SHP77 treated with DMSO at 0.1 percent for 48 hours (cell line): ENCODE results near the gene MAP3K2.
"Not testable (repeated sequence)": the region's sequence is repeated elsewhere in the genome, so short reads cannot be mapped to it uniquely, and the experiment has no call there.

Experiments used
- DNase-seq: peaks from one replicate; lab custom pipeline; 2025; lab: John Stamatoyannopoulos, UW

MAP3K2 gene

DNA sequence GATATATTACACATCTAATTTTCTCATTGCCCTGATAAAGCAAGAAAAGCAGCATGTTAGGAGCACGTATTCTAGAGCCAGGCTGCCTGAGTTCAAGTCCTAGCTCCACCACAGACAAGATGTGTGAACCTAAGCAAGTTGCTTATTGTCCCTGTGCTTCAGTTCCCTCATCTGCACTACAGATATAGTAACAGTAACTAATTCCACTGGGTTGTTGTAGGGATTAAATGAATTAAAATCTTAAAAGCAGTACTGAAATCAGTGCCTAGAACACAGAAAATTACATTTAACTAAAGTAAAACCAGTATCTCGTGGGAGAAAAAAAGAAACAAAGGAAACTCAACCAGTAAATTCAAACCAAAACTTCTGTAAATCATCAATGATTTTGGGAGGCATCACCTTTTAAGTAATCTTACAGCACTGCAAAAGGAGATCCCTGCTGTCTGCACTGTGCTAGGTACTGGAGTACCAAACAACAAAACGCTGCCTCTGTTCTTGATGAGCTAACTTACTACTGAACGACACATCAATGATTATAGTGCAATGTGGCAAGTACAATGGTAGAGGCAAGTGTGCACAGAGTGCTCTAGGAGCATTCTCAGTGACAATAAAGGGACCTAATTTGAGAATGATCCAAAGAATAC, 7.9 kb downstream of the MAP3K2 start:
- DNase-seq = no peak

DNA sequence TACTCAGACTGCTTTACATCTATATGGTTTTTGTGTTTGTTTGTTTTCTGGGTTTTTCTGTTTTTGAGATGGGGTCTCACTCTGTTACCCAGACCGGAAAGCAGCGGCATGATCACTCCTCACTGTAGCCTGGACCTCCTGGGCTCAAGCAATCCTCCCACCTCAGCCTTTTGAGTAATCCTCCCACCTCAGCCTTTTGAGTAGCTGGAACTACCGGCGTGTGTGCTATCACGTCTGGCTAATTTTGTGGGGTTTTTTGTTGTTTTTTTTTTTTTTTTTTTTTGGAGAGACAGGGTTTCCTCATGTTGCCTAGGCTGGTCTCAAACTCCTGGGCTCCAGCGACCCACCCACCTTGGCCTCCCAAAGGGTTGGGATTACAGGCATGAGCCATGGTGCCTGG, 9.1 kb downstream of the MAP3K2 start:
- DNase-seq = no peak

DNA sequence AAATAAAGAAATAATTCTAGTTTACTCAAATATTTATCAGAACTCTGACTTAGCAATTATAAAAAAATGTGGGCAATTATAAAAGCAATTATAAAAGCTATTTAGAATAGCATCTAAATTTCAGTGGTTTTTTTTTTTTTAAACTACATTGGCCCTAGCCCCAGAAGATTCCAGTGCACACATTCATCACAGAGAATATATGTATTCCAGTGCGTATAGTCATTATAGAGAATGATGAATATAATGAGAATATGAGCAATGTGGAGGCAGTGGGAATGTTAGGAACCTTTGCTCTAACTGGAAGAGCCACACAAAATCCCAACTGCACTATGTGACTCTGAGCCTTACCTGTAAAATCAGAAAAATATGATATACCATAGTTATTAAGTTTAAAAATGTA, 10.5 kb downstream of the MAP3K2 start:
- DNase-seq = no peak

DNA sequence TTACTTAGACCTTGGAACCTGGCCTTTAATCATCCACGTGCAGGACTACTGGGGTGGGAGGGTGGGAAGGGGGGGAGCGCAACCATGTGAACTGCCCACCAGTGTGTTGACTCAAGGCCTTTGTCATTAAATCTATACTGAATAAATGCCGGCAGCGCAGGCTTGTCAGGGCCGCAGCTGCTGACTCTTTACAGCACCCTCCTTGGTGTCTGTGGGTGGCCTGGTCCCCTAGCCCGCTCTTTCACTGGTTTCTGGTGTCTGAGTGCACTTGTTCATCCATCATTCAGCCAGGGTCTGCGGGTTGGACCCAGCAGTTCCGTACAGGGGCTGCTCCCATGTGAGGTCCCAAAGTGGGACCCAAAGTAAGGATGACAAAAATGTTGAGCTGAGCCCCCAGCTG, 11.5 kb downstream of the MAP3K2 start:
- no peak for DNase-seq

- no peak for DNase-seq
Observed at GRCh38 chr2:127373362-127374083, 14.3 kb downstream of the MAP3K2 start.

DNA sequence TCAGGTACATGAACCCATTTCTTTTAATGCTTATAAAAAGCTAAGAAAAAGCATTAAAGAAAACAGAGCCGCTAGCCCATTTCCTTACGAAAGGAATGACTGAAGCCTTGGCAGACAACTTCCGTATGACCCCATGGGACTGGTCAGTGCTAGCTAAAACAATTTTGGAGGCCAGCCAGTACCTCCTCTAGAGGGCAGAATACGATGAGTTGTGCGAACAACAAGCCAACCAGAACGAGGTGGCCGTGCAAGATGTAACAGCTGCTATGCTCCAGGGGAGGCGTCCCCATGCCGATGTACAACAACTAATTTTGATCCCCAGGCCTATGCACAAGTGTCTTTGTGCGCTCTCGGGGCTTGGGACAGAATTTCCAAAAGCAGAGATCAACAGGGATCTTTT, 16.7 kb downstream of the MAP3K2 start:
- DNase-seq = no peak

GRCh38 chr2:127370010-127370409, 17.8 kb downstream of the MAP3K2 start:
- no peak for DNase-seq

- no peak for DNase-seq
Observed at GRCh38 chr2:127365211-127365643, 22.5 kb downstream of the MAP3K2 start.

- DNase-seq = no peak
Observed at GRCh38 chr2:127362971-127363370, 24.8 kb downstream of the MAP3K2 start.

- no peak for DNase-seq
Observed at GRCh38 chr2:127361929-127362885, 25.6 kb downstream of the MAP3K2 start.

GRCh38 chr2:127360242-127360641, 27.5 kb downstream of the MAP3K2 start:
- DNase-seq = no peak

GRCh38 chr2:127359520-127359919, 28.3 kb downstream of the MAP3K2 start:
- DNase-seq = no peak

DNA sequence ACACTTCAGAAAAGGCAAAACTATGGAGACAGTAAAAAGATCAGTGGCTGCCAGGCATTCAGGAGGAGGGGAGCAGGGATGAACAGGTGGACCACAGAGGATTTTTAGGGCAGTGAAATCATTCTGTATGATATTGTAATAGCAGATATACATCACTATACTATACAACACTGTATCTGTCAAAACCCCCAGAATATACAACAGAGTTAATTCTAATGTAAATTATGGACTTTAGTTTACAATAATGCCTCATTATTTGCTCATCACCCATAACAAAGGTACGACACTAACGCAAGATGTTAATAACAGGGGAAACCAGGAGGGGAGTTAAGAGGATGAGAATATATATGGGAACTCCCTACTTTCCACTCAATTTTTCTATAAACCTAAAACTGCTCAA, 28.8 kb downstream of the MAP3K2 start:
- DNase-seq = no peak

DNA sequence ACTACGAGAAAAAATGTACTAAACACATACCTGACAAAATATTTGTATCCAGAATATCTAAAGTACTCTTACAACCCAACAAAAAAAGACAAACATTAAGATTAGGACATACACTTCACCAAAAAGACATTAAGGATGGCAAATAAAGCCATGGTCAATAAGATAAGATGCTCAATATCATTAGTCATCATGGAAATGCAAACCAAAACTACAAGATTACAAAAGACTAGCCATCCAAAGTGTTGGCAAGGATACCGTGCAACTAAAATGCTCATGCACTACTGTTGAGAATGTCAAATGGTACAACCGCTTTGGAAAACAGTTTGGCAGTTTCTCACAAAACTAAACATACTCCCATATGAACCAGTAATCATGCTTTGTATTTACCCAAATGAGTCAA, 29.7 kb downstream of the MAP3K2 start:
- no peak for DNase-seq

DNA sequence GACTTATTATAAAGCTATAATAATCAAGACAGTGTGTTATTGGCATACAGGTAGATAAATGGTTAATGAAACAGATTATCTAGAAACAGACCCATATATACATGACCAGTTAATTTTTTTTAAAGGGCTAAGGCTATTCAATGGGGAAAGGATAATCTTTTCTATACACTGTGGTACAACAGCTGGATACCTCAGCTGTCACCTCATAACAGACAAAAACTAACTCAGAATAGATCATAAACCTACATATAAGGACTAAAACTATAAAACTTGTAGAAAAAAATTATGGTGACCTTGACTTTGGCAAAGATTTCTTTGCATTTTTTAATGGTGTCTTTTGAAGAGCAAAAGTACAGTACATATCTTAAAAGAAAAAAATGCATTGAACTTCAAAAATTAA, 30.2 kb downstream of the MAP3K2 start:
- DNase-seq = no peak

- no peak for DNase-seq
Observed at GRCh38 chr2:127356531-127356930, 31.2 kb downstream of the MAP3K2 start.

DNA sequence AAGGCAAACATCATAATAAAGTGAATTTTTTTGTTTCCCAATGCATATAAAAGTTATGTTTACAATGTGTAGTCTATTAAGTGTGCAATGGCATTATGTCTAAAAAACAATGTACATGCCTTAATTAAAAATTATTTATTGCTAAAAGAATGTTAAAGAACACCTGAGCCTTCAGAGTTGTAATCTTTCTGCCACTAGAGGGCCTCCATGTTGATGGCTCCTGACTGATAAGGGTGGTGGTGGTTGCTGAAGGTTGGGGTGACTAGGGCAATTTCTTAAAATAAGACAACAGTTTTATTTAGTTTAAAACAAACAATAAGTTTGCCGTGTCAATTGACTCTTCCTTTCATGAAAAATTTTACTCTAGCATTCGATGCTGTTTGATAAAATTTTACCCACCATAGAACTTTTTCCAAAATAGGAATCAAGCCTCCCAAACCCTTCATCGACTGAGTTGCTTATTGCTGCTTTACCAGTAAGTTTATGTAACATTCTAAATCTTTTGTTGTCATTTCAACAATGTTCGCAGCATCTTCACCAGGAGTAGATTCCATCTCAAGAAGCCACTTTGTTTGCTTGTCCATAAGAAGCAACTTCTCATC, 32.3 kb downstream of the MAP3K2 start:
- DNase-seq = no peak

DNA sequence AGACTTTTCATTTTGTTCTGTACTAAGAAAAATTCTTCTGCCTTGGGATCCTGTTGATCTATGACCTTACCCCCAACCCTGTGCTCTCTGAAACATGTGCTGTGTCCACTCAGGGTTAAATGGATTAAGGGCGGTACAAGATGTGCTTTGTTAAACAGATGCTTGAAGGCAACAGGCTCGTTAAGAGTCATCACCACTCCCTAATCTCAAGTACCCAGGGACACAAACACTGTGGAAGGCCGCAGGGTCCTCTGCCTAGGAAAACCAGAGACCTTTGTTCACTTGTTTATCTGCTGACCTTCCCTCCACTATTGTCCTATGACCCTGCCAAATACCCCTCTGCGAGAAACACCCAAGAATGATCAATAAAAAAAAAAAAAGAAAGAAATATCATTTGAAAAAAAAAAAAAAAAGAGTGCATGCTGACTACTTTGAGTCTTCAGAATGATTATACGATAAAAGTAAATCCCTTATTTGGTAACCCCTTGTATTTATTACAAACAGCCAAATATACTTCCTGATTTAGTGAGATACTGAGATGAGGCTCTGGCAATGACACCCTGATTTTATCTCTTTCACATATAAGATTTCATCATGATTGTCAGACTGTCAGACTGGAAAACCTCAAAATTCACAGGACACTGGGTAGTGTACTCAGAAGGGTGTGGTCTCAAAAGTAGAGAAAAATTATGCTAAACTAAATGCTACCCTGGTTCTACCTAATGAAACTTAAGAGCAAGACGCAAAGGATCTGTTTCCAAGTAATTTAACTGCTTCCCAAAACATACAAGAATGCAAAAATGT, 33.7 kb downstream of the MAP3K2 start:
- DNase-seq = not testable (repeated sequence)

DNA sequence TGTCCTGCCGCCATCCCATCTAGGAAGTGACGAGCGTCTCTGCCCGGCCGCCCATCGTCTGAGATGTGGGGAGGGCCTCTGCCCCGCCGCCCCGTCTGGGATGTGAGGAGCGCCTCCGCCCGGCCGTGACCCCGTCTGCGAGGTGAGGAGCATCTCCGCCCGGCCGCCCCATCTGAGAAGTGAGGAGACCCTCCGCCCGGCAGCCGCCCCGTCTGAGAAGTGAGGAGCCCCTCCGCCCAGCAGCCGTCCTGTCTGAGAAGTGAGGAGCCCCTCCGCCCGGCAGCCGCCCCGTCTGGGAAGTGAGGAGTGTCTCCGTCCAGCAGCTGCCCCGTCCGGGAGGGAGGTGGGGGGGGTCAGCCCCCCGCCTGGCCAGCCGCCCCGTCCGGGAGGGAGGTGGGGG, 34.6 kb downstream of the MAP3K2 start:
- DNase-seq = not testable (repeated sequence)

DNA sequence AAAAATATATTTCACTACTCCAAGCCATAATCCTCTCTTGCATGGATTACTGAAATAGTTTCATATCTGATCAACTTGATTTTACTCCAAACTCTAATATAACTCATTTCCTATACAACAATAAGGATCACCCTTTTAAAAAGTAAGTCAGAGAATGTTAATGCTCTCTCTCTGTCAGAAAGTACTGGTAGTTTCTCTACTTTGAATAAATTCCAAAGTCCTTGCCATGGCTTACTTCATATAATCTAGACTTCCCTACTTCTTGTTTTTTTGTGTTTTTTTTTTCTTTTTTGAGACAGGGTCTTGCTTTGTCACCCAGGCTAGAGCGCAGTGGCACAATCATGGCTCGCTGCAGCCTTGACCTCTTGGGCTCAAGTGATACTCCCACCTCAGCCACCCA, 36.2 kb downstream of the MAP3K2 start:
- DNase-seq = no peak

DNA sequence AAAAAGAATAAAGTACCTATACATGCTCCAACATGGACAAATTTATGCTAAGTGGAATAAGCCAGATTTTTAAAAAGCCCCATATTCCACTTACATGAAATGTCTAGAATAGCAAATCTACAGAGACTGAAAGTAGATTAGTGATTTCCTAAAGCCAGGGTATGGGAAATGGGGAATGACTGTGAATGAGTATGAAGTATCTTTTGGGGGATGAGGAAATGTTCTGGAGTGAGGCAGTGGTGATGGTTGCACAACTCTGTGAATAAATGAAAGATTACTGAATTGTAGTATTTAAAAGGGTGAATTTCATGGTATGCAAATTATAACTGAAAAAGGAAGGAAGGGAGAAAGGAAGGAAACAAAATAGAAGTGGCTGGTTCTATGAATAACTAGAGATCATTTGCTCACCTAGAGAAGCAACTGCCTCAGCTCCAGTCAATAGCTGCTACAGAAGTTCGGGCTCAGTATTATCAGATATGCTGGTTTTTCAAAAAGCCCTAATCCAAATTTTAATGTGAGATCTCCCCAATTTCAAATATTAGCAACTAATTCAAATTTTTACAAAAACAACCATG, 39.3 kb downstream of the MAP3K2 start:
- DNase-seq = no peak
